GM12865 (cell line): ENCODE data around the gene GPC3.

ENCODE experiments used
- DNase-seq: peaks from one replicate; pipeline ENCODE4 v3.0.0; 2010; ENCODE audit warnings: low read depth
- H3K4me3 ChIP-seq: 2 replicates; pipeline ENCODE4 v1.5.1; 2011; ENCODE audit warnings: mild to moderate bottlenecking, low read depth, low read length, control low read depth
- TF ChIP-seq, protein P1 (sequence below): IDR thresholded peaks from 2 replicates; pipeline ENCODE4 v1.5.1; 2011; ENCODE audit warnings: low read length, control low read depth, low read depth, inconsistent platforms; ENCODE audit not compliant: insufficient read depth; ENCODE audit errors: missing control alignments

The GPC3 gene

DNA sequence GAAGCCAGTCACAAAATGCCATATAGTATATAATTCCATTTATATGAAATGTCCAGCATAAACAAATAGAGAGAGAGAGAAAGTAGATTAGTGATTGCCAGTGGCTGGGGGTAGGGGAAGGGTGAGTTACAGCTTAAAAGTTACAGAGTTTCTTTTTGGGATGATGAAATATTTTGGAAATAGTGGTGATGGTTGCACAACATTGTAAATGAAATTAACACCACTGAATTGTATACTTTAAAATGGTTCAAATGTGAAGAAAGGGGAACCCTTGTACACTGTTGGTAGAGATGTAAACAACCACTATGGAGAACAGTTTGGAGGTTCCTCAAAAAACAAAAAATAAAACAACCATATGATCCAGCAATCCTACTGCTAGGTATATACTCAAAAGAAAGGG, 439.0 kb downstream of the GPC3 start:
- TF ChIP-seq, protein P1, sequence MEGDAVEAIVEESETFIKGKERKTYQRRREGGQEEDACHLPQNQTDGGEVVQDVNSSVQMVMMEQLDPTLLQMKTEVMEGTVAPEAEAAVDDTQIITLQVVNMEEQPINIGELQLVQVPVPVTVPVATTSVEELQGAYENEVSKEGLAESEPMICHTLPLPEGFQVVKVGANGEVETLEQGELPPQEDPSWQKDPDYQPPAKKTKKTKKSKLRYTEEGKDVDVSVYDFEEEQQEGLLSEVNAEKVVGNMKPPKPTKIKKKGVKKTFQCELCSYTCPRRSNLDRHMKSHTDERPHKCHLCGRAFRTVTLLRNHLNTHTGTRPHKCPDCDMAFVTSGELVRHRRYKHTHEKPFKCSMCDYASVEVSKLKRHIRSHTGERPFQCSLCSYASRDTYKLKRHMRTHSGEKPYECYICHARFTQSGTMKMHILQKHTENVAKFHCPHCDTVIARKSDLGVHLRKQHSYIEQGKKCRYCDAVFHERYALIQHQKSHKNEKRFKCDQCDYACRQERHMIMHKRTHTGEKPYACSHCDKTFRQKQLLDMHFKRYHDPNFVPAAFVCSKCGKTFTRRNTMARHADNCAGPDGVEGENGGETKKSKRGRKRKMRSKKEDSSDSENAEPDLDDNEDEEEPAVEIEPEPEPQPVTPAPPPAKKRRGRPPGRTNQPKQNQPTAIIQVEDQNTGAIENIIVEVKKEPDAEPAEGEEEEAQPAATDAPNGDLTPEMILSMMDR: no peak

DNA sequence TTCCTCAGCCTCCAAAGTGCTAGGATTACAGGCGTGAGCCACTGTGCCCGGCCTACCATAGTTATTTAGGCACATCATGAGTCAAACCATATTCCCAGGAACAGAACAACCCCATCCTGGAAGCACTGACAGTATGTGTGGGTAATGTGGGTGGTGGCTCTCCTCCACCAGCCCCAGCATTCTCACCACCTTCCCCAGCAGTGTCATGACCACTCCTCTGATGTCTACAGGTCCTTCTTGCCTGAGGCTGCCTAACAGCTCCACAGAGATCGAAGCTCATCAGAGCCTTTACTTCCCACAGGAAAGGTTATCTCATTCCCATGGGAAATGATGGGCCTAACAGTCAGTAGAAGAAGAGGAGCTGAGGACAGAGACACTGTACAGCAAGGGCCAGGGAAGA, 440.6 kb downstream of the GPC3 start:
- DNase-seq: no peak
- TF ChIP-seq, protein P1: no peak
- no peak overlapping the region for H3K4me3 ChIP-seq

More for the DNA sequence above, 439.0 kb downstream of the GPC3 start:
- DNase-seq: no peak
- no peak overlapping the region for H3K4me3 ChIP-seq

DNA sequence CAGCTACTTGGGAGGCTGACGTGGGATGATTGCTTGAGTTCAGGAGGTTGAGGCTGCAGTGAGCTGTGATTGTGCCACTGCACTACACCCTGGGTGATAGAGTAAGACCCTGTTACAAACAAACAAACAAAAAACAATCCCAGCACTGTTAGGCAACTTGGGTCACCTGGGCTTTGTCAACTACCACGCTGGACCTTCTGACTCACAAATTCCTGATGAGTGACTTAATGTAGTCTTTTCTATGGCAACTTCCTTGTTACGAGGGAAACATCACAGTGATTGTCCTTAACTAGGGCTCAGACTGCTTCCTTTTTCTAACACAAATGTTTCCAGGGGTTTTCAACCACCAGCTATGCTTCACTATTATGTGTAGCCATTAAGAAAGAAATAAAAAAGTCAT, 441.3 kb downstream of the GPC3 start:
- no peak overlapping the region for H3K4me3 ChIP-seq
- DNase-seq: no peak
- TF ChIP-seq, protein P1: no peak

DNA sequence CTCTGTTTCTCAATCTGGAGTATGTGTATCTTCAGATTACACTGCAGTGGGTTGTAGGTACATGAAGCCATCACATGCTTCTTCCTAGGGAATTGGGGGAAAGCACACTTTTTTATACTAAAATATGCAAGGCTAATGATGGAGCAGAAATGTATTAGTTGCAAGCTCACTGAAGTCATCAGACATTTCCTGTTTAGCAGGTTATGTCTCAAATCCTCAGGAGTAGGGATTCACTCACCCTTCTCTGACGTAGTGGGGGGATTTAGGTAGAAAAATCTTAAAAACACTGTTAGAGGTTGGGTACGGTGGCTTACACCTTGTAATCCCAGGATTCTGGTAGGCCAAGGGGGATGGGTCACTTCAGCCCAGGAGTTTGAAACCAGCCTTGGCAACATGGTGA, 441.7 kb downstream of the GPC3 start:
- TF ChIP-seq, protein P1: no peak
- no peak for DNase-seq
- H3K4me3 ChIP-seq: no peak overlapping the region

DNA sequence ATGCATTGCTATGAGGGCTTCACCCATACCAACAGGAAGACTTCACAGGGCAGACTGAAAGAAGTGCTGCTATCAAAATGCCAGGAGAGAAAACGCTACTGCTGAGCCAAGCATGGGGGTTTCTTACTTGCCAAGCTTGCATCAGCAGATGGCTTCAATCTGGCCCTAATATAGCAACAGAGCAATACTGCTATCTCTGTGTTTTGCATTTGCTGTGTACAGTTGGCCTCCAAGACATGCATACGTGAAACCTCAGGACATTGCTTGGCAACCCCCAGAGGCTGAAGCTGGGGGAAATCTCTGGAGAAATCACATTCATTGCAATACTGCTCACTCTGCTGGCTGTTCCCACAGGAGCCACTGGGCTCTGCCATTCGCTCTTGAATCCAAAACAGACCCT, 442.9 kb downstream of the GPC3 start:
- no peak overlapping the region for H3K4me3 ChIP-seq
- DNase-seq: no peak
- TF ChIP-seq, protein P1: no peak

DNA sequence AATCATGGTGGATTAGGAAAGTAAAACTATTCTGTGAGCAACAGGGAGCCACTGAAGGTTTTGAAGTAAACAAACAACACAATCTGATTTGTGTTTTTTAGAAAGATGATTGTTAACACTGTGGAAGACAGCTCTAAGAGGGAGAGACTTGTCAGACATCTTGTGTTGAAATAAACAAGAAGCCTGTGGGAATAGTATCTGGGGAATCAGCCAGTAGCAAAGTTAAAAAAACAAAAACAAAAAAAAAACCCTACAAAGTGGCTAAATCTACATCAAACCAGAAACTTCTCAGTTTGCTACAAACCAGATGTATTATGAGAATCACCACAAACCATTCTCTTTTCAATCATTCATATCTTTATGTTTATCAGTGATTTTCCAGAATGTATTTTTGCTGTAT, 444.4 kb downstream of the GPC3 start:
- TF ChIP-seq, protein P1: no peak
- H3K4me3 ChIP-seq: no peak overlapping the region
- DNase-seq: no peak

DNA sequence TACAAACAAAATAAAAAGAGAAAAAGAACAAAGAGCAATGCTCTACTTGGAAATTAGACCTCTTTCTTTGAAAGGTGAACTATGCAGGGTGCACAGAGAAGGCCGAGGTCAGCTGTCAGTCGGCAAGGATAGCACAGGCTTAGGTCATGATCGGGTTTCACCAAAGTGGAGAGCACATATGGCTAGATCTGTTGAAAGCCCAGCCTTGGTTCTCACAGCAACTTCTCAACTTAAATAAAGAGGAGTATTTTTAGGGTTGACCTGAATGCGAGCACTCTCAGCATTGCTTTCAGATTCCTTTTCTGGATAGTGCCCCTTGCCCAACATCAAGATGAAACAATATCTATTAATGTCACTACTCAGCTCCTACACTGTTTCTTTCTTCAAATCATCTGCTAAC, 447.2 kb downstream of the GPC3 start:
- H3K4me3 ChIP-seq: no peak overlapping the region
- DNase-seq: no peak
- TF ChIP-seq, protein P1: no peak
